GM18517 (cell line): ENCODE data around the gene DLG2.

ENCODE experiments used
- ATAC-seq: cut with Tn5 transposase; IDR thresholded peaks from one replicate; pipeline ENCODE4 v1.9.1; 2021; ENCODE audit warnings: mild to moderate bottlenecking, moderate library complexity; ENCODE audit not compliant: unreplicated experiment

The DLG2 gene

DNA sequence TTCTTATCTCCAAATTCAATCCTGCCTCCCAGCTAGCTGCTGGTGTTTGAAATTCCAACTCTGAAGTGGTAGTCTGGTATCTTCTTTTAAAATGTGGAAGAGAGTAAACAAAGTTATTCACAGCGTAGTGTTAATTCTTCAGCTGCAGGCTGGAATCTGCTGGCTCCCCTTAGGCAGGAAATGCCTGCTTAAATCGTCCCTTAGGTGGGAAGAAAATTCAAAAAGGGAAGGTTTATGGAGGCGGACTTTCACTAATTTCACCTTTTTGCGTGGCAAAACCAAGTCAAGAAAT, 1901.9 kb downstream of the DLG2 start:
- no peak for ATAC-seq

DNA sequence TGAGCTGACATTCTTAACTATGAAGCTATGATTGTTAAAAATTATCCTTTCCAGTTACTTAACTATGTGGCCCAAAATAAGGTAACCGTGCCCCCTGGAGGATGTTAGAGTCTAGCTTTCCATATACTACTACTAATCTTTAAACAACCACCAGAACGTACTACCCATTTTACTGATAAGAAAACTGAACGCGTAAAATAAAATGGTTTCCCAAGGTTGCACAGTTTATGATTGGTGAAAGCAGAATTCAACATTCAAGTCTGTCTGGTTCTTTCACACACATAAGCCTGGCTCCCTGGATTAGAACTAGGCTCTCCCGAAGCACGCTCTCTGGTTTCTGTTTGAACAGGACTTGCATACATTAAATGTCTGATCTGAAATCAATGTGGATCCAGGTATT, 1903.1 kb downstream of the DLG2 start:
- no peak for ATAC-seq

DNA sequence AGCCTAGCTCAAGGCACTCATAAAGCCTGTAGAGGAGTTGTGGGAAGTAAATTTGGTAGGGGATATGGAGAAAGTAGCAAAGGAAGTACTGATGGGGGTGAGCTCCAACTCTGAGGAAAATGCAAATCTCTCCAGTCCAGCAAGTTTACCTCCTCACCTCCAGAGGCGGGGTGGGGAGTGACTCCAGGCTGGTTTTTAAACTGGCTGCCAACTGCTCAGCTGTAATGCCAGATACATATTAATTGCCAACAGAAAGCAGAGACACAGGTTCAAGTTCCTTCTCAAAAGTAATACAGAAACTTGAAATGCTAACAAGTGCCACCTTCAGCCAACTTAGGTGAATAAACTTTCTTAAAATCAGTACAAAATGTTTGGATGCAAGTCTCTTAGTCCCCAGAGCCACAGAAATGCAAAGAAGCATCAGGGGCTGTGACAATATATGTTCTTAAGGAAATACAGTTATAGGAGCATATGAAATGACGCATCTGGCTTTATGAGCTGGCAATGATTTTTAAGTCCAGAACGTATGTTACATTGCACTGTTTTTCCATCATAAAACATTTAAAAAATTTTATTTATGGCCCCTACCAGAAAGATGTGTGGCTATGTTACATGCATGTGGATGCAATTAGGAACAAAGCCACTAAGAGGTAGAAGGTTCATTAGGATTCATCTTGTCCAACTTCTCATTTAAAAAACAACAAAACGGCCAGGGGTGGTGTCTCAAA, 1904.6 kb downstream of the DLG2 start:
- ATAC-seq, result no peak

DNA sequence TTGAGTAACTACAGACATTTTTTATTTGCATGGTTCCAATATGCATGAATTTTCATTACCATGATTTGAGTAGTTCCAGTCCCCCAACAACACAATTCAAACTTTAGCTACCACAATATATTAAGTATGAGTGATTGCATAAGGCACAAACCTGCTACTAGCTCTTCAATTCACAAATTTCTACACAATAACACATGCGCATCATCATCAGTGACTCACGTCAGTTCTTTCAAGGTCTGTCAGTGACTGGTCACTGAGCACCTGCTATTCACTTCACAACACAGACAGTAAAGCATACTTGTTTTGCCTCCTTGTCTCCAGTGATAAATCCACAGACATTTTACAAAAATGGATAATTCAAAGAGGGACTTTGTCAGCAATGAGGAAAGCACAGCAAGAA, 1905.9 kb downstream of the DLG2 start:
- ATAC-seq, result no peak

DNA sequence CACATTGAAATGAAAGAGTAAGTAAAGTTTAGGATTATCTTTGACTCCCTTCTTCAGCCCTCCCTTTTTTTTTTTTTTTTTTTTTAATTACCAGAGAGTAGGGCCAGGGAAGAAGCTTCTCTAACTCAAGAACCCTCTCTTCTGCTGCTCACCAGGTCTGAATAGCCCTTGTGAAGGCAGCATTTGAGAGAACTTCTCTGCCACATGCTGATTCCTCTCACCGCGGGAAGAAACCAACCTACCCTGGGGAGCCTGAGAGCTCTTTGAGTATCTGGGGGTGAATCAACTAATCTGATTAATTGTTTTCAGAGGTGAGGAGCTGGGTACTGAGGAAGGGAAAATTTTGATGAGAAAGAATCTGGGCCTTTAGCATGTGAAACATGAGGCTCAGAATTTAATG, 1906.5 kb downstream of the DLG2 start:
- no peak for ATAC-seq

DNA sequence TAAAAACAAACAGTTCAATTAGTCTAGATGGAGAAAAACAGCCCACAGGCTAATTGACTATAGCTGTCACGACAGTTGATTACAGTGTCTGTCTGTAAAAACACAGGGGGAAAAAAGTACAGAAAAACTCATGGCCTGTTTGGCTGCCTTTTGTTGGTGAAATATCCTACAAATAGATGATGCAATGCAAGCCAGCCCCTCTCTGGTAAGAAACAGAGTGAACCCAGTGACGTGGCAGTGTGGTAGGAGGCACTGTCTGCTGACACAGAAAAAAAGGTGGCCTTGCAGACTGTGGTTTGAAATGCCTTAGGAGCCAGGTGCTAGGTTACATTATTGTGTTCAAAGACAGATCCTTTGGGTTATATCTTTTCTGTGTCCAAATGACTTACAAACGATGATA, 1909.6 kb downstream of the DLG2 start:
- no peak for ATAC-seq

DNA sequence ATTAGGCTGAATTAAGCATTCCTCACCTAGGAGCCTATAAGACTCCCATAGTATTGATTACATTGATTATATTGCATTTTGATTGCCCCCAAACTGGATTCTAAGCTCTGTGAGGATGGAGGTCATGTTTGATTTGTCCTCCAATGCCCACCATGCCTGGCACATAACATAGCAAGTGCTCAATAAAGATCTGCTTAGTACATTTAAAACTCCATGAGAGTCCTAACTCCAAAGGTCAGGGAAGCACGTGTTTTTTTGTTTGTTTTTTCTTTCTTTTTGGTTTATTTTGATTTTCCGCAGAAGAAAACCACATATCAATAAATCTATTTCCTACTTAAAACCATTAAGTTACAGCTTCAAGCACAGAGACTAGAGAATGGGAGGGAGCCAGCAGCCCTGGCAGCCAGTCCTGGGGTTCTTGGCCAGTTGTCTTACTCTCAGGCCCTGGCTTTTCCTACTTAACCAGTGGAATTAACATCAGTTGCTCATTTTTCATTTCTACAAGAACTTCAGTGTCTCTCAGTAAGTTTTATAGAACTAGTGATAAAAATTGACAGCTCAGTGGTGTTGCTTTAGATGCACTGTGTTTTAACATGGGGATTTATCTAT, 1911.1 kb downstream of the DLG2 start:
- no peak for ATAC-seq

DNA sequence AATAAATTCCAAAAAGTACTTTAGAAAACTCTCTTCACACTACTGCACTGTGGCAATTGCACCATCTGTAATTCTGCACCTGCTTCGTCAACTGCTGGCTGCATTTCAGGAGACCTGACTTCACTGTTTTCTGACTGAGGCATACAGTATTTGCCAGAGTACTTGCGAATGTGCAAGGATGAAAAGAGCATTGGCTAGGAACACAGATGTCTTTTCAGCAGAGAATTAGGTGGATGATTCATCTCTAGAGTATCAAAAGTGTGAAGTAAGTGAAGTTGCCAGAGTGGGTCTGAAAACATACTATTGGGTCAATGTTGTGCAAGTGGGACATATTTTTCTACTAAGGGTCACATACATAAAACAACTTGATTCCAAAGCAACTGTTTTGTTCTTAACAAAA, 1913.4 kb downstream of the DLG2 start:
- ATAC-seq, result no peak

DNA sequence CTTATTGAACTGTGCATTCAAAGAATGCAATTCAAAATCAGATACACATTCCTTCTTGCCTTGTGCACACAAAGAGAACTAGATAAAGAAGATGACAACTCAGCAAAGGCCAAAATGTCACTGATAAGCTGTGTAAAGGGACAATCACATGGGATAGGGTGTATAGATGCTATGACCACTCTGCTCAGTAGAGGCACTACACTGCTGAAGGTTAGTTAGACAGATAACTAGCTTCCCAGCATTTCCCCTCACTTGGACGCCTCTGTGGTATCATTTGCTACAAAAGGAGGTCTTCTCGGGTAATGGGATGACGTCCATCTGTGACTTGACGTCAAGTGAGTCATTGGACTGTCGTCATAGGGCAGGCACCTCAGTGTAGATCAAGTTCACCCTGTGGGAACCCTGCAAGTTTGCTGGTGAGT, 1916.0 kb downstream of the DLG2 start:
- no peak for ATAC-seq

DNA sequence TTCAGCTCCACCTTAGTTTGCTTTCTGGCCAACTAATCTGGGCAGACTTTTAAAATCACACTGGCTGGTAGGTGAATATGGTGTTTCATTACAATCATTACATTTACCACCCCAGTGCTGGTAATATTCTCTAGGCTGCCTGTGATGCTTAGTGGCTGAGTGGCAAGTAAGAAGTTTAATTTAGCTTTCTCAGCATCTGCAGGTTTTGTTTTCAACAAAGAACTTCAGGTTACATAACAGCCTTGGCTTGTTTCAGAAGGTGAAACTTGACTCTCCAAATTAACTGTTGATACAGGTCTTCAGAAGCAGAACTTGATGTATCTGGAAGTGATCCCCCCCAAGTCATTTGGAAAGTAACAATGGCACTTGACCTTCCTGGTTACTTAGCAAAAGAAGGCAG, 1917.7 kb downstream of the DLG2 start:
- no peak for ATAC-seq

DNA sequence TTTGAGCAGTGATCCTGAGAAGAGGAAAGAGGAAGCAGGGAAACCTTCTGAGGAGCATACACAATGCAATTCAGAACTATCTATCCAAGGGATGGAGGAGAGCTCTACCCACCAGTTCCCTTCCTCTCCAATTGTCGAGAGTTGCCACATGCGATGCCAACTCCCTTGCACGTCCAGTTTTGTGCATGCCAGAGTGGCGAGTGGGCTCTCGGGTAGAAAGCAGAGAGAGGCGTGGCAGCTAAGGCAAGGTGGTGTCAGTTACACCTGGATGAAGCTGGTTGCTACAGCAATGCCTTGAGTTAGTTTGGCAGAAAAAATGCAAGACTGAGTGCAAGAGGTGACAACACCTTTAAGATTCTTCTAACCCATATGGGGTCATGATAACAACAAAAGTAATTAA, 1920.6 kb downstream of the DLG2 start:
- ATAC-seq, result no peak

DNA sequence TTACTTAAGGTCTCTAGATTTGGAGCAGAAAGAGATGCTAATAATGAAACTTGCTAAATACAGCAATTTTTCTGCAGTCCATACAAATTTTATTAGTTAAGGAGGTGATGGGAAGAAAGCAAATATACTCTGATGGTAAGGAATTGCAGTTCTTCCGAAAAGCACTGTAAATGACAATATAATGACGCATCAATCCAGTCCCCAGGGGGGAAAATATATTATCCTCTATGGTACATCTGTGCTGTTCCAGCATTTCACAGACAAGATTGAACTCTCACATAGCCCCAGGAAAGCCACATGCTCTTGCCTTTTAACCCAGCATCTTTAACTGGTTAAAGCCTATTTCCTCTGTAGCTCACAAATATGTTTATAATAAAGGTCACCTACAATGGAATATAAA, 1924.3 kb downstream of the DLG2 start:
- ATAC-seq, result no peak

DNA sequence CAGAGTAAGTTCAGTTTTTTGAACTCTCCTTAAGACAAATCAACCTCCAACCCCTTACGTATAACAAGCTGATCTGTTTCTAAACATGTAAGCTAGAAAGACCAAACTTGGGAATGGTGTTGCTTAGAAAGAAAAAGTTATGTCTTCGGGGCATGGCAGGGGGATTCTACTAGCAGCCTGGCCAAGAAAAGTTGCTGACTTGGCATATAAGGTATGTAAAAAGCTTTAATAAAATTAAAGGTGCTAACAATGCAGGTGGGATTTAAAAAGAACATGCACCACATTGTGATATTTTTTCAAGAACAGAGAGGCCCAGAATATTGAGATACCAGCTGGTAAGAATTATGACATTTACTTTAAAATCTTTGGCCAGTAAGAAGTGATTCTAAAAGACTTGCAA, 1929.6 kb downstream of the DLG2 start:
- ATAC-seq, result no peak

DNA sequence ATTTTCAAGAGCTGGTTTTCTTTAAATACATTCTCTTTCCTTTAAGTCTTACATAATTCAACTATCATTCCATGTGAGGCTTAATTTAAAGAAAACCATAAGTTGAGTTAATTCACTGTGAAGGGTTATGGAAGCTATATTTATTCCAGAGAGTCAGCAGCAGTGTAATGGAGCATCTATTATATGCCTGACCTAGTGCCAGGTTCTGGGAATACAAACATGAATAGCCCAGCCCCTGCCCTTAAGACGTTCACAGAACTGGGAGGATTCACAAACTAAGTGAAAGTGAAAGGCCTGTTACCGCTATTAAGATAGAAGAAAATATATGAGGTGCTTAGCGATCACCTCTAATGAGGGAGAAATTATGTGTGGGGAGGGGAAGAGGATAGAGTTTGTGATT, 1932.1 kb downstream of the DLG2 start:
- ATAC-seq, result no peak

DNA sequence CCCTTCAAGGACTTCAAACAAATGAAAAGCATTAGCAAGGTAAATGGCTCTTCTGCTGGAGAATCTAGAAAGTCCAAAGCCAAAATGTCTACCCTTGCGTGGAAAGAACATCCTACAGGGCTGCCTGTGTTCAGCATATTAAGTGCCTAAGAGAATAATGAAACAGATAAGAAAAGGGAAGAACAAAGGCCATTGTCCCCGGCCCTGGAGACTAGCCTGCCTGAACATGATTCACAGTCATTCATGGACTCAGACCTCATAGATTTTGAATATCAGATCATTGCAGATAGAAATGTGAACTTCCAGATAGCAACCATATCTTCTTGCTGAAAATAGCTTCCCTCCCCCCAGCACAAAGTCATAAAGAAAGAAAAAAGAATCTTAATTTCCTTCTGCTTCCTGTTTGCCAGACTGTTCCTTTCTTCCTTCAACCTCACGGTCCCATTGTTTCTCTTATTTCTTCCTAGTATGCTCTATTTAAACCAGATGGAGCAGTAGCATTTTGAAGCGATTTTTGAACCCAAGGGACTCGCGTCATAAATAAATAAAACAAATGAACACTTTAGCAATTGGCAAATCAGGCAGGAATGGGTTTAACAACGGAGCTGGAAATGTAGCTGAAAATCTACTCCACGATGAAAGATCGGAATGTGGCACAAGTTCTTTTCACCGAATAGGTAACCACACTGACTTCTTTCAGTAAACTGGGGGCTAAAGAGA, 1932.8 kb downstream of the DLG2 start:
- no peak for ATAC-seq

DNA sequence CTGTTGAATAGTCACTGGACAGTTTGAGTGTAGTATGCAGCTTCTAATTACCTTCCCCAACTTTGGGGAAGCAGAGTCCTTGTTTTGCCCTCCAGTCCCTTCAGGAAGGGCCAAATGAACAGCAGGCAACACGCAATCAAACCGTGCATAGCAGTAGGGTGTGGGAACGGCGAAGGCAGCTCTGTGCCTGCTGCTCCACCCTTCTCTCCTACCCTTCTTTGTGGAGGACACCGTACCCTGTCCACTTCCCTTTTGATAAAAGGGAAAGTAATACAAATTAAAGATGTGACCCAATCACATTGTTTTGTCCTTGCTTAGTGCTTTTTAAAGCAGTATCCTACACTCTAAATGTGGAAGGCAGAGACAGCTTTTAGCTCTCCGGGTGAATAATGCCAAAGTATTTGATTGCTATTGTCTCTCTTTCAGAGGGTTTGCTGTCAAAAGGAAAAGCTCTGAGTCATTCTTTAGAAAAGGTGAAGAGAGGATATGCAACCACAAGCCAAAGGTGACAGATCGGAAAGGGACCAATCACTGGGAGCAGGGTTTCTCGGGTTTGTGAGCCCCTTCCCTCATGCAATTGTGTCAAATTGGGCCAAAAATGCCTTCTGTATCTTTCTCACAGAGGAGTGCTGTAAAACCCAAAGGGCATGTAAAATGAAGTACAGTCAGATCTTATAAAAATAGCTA, 1933.7 kb downstream of the DLG2 start:
- no peak for ATAC-seq

DNA sequence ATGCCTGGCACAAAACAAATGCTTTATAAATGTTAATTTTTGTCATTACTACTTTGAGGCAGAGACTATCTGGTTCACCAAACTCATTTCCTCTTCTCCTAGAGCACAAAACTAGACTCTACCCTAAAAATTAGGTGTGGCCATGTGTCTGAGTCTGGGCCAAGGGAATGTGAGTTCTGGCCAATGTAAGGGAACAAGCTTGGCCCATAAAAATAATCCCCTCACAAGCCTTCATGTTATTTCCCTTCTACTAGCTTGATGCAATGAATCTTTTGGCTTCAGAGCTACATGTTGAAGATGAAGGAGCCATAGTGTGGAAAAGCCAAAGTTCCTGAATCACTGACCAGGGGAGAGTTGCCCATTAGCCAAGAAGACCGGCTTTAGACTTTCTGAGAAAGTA, 1934.5 kb downstream of the DLG2 start:
- no peak for ATAC-seq

DNA sequence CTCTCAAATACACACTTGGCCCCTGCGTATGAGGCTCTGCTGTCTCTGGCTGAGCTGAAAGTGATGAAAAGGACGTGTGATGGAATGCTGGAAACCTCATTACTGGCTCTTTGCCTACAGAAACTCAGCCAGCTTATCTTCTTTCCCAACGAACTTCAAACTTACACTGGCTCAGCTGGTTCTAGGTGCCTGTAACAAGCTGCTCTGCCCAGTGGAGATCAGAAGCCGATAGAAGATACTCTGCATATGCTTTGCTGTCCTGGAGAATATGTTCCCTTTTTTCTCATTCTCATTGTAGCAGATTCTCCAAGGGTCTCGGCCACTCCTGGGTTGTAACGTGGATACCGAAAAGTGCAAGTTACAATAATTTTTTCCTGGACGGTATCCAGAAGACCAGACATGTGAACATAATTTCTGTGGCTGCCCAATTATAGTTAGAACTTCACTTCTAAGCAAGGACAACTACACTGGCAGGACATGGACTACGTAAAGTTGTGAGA, 1935.6 kb downstream of the DLG2 start:
- no peak for ATAC-seq

DNA sequence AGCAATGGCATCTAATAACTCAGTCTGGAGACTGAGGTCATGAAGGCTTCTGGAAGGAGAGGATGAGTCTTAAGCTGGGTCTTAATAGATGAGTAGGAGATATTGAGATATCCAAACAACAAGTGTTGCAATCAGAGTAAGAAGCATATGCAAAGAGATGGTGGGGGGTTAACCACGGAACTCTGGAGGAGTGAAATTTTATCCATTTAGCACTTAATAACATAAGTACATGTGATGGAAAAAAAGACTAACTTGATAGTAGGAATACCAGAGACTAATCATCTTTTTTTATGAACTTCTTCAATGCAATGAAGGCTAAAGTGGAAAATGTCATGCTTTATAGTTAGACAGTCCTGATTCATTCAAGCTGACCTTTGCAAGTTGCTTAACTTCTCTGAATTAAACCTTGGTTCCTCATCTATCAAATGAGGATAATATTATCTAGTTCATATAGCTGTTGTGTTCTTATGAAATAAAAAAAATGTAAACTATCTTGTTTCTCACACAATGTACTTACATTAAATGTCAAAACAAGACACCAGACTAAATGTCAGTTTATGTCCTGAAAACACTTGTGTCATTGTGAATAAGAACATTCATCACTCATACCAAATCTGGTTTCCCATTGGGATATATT, 1937.9 kb downstream of the DLG2 start:
- no peak for ATAC-seq

DNA sequence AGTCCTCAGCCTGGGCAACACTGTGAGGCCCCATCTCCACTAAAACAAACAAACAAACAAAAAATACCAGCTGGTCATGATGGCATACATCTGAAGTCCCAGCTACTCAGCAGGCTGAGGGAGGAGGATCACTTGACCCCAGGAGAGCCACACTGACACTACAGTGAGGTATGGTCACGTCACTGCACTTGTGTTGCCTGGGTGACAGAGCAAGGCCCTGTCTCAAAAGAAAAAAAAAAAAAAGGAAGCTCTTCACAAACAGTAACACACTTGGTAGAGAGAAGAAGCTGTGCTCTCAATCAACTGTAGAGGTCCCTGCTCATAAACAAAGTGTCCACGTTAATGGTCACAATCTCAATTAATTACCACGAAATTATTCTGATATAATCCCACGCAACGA, 1939.4 kb downstream of the DLG2 start:
- ATAC-seq, result no peak

DNA sequence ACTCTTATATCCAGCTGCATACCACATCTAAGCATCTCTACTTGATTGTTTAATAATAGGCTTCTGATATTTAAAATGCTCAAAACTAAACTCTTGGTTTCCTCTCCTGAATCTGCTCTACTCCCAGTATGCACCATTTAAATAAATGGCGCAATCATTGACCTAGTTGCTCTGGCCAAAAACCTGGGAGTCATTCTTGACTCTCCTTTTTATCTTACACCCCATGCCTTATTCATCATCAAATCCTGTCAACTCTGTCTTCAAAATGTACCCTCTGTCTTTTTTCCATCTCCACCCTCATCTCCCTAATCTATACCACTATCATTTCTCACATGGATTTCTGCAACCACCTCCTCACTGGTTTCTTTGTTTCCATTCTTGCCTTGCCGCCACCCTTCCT, 1941.4 kb downstream of the DLG2 start:
- ATAC-seq, result no peak
